ENCODE measurements around the gene PPP2CA. TPM values are rescaled to one million over a fixed set of nuclear protein-coding genes. Genes with fewer than 3 reads are reported as not detected.
"Not testable (repeated sequence)": the region's sequence is repeated elsewhere in the genome, so short reads cannot be mapped to it uniquely, and the experiment has no call there.

The PPP2CA gene
- total and polyA plus RNA-seq, 7 experiments from 2014 or later, result 89.5 to 168 (median 145) TPM

DNA sequence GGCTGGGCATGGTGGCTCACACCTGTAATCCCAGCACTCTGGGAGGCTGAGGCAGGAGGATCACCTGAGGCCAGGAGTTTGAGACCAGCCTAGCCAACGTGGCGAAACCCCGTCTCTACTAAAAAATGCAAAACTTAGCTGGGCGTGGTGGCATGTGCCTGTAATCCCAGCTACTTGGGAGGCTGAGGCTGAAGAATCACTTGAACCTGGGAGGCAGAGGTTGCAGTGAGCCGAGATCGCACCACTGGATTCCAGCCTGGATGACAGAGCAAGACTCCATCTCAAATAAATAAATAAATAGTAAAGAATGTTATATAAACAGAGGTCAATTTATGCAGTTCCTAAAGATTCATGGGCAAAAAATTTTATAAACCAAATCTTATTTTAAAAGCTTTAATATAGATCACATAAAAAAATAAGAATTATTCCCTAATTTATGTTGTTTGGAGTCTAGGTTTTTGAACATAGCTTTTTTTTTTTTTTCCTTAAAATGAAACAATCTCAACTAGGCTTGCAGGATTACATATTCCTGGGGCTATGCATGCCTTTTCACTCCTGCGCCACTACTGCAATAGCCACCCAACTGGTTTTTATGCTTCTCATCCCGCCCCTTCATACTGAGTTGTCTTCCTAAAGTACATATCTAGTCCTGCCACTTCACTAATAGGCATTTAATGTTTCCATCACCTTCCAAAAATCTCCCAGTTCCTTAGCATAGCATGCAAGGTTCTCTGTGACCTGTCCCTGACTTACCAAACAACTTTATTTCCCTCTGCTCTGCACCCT, 27.7 kb upstream of the PPP2CA start:
- H3K27ac ChIP-seq (ENCODE audit: low read depth, low read length); ATAC-seq; CTCF ChIA-PET; H3K9me3 Mint-ChIP-seq; DNase-seq; H3K36me3 ChIP-seq (ENCODE audit: control insufficient read depth in 2 of 3, insufficient read depth in 3 of 3, low read length in 3 of 3); H3K4me1 ChIP-seq (ENCODE audit: control insufficient read depth in 2 of 2, insufficient read depth in 2 of 2, low read length in 2 of 2); H3K4me1 Mint-ChIP-seq; H3K4me3 Mint-ChIP-seq; H3K27ac Mint-ChIP-seq; H3K27me3 ChIP-seq (ENCODE audit: control insufficient read depth in 2 of 2, insufficient read depth in 2 of 2, low read length in 2 of 2); H3K4me3 ChIP-seq (ENCODE audit: low read length); H3K9me3 ChIP-seq (ENCODE audit: control insufficient read depth in 2 of 3, low read length in 3 of 3); intact Hi-C loops (cut with micrococcal nuclease); H3K36me3 Mint-ChIP-seq; POLR2A ChIA-PET: not testable (repeated sequence)
- peaks cover 0 to 22% (median 0%) of the 10 kb centered on the region in 5 donors for H3K27me3 Mint-ChIP-seq

DNA sequence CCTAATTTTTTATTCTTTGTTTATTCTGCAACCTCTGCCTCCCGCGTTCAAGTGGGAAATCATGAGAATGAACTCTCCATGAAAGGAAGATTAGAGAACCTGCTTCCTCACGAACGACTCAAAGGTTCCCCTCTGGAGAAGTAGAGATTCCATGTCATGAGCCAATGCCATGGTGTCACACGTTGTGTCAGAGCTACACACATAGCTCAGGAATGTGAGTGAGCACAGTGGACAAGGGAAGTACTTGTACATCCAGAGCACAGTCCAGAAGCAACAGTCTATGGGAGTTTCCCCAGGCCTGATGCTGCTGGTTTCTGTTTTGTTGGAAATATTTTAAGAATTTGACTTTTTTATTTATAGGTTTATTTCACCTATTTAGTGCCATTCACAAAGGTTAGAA, 26.8 kb upstream of the PPP2CA start:
- no peaks in the 10 kb centered on the region for H3K9me3 Mint-ChIP-seq
- H3K27ac Mint-ChIP-seq, result no peak overlapping the region
- no peak for ATAC-seq
- intact Hi-C loops (cut with micrococcal nuclease), result no loop called here
- no peak overlapping the region for H3K4me3 Mint-ChIP-seq
- DNase-seq, result no peak
- Histone ChIP-seq H3K27ac (ENCODE audit: low read depth, low read length) (no peak overlapping the region), H3K27me3 (ENCODE audit: control insufficient read depth in 2 of 2, insufficient read depth in 2 of 2, low read length in 2 of 2) (no peaks in the 10 kb centered on the region), H3K4me1 (ENCODE audit: control insufficient read depth in 2 of 2, insufficient read depth in 2 of 2, low read length in 2 of 2) (no peaks in the 10 kb centered on the region), H3K4me3 (ENCODE audit: low read length) (no peak overlapping the region), H3K9me3 (ENCODE audit: control insufficient read depth in 2 of 3, low read length in 3 of 3) (no peaks in the 10 kb centered on the region), H3K36me3 (ENCODE audit: control insufficient read depth in 2 of 3, insufficient read depth in 3 of 3, low read length in 3 of 3) (no peaks in the 10 kb centered on the region)
- POLR2A ChIA-PET, result no interaction called here
- CTCF ChIA-PET, result interaction anchor here (0.6 kb wide), 1 partner anchor 192 kb away, joined by 3 read pairs; no protein-coding TSS in a partner anchor
- H3K4me1 Mint-ChIP-seq, result peaks cover 0 to 5% (median 0%) of the 10 kb centered on the region in 7 donors
- H3K36me3 Mint-ChIP-seq, result no peaks in the 10 kb centered on the region
- H3K27me3 Mint-ChIP-seq, result peaks cover 0 to 24% (median 0%) of the 10 kb centered on the region in 5 donors

DNA sequence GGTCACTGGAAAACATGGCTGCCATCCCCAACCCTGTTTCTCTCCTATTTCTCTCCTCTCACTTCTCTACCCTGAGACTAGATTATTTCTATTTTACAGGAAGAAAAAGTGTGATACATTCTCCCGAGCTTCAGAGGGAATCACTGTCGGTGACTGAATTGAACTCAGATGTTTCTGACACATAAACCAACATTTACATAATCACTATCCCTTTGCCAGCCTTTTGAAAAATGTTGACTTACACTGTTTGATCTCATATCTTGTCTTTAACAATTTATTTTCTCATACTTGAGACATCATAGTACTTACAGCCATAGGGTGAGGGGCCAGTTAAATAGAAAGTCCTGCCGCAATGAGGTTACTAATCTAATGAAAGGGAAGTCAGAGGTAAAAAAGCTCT, 25.1 kb upstream of the PPP2CA start:
- POLR2A ChIA-PET, result interaction anchor here (0.6 kb wide), 1 partner anchor 115 kb away, joined by 3 read pairs; no protein-coding TSS in a partner anchor
- CTCF ChIA-PET, result no interaction called here
- no peak for DNase-seq

DNA sequence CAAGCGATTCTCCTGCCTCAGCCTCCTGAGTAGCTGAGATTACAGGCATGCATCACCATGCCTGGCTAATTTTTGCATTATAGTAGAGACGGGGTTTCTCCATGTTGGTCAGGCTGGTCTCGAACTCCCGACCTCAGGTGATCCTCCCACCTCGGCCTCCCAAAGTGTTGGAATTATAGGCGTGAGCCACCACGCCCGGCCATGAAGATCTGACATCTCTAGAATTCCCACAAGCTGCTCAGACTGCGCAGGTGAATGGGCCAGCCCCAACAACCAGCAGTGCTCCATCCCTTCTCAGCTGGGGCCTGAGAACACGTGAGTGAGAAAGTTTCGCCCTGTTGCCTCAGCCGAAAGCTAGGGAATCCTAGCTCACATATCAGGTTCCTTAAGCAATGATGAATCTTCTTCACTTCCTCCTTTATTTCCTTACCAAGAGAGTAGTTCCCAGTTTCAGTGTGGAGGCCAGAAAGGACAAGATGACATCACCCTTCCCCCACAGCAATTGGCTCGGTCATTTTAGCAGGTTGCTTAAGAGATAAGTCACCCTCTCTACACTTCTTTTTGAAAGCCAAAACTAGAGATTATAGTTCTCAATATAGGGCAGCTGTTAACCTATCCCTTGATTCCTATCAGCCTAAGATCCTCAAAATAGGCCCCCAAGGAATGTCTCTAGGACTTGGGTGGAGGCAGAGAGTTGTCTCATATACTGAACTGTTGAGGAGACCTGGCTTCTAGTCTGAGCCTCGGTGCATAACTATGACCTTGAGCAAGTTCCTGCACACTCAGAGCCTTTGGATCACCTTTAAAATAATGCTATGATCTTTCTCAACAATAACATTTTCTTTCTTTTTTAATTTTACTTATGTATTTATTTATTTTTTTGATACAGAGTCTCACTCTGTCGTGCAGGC, 23.9 kb upstream of the PPP2CA start:
- Mint-ChIP-seq H3K27ac (no peak overlapping the region), H3K4me3 (no peak overlapping the region), H3K9me3 (no peaks in the 10 kb centered on the region), H3K27me3 (peaks cover 0 to 13% (median 4%) of the 10 kb centered on the region in 5 donors), H3K4me1 (peaks cover 0 to 7% (median 0%) of the 10 kb centered on the region in 7 donors), H3K36me3 (no peaks in the 10 kb centered on the region)
- Histone ChIP-seq H3K9me3 (ENCODE audit: control insufficient read depth in 2 of 3, low read length in 3 of 3) (no peaks in the 10 kb centered on the region), H3K4me1 (ENCODE audit: control insufficient read depth in 2 of 2, insufficient read depth in 2 of 2, low read length in 2 of 2) (no peaks in the 10 kb centered on the region), H3K4me3 (ENCODE audit: low read length) (no peak overlapping the region), H3K27me3 (ENCODE audit: control insufficient read depth in 2 of 2, insufficient read depth in 2 of 2, low read length in 2 of 2) (no peaks in the 10 kb centered on the region), H3K36me3 (ENCODE audit: control insufficient read depth in 2 of 3, insufficient read depth in 3 of 3, low read length in 3 of 3) (no peaks in the 10 kb centered on the region), H3K27ac (ENCODE audit: low read depth, low read length) (no peak overlapping the region)
- CTCF ChIA-PET, result interaction anchor here (0.6 kb wide), 1 partner anchor 496 kb away, joined by 4 read pairs; no protein-coding TSS in a partner anchor
- POLR2A ChIA-PET, result interaction anchor here (0.5 kb wide), 1 partner anchor 27 kb away, joined by 4 read pairs; no protein-coding TSS in a partner anchor
- DNase-seq (no peak), ATAC-seq (peak; percentile 86)
- intact Hi-C loops (cut with micrococcal nuclease), result no loop called here

More for the DNA sequence above, 25.1 kb upstream of the PPP2CA start:
- Mint-ChIP-seq H3K4me1 (peaks cover 0 to 7% (median 0%) of the 10 kb centered on the region in 7 donors), H3K9me3 (no peaks in the 10 kb centered on the region), H3K4me3 (no peak overlapping the region), H3K27me3 (peaks cover 0 to 24% (median 4%) of the 10 kb centered on the region in 5 donors), H3K36me3 (no peaks in the 10 kb centered on the region), H3K27ac (no peak overlapping the region)
- intact Hi-C loops (cut with micrococcal nuclease), result no loop called here
- no peak overlapping the region for H3K27ac ChIP-seq (ENCODE audit: low read depth, low read length)
- ATAC-seq, result no peak
- no peaks in the 10 kb centered on the region for H3K27me3 ChIP-seq (ENCODE audit: control insufficient read depth in 2 of 2, insufficient read depth in 2 of 2, low read length in 2 of 2)
- H3K36me3 ChIP-seq (ENCODE audit: control insufficient read depth in 2 of 3, insufficient read depth in 3 of 3, low read length in 3 of 3), result no peaks in the 10 kb centered on the region
- H3K9me3 ChIP-seq (ENCODE audit: control insufficient read depth in 2 of 3, low read length in 3 of 3), result no peaks in the 10 kb centered on the region
- no peaks in the 10 kb centered on the region for H3K4me1 ChIP-seq (ENCODE audit: control insufficient read depth in 2 of 2, insufficient read depth in 2 of 2, low read length in 2 of 2)
- H3K4me3 ChIP-seq (ENCODE audit: low read length), result no peak overlapping the region

DNA sequence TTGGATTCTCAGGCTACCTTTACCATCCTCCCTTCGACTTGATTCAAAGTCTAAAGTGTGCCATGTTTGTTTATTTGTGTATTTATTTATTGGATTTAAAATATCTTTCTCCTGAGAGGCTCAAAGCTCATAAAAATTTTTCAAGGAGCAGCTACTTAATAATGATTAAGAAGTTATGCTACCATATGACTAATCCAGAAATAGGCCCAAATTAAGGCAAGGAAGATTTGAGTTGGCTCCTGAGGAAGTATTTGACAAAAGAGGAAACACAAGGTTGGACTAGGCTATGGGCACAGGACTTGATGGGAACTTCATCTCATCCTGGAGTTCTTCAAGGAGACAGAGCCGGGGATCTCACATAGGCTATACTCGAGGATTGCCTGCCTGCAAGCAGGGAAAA, 22.4 kb upstream of the PPP2CA start:
- ATAC-seq, result no peak
- Mint-ChIP-seq H3K4me3 (no peak overlapping the region), H3K4me1 (peaks cover 0 to 7% (median 0%) of the 10 kb centered on the region in 7 donors), H3K36me3 (no peaks in the 10 kb centered on the region), H3K9me3 (no peaks in the 10 kb centered on the region), H3K27me3 (peaks cover 0 to 8% (median 0%) of the 10 kb centered on the region in 5 donors), H3K27ac (no peak overlapping the region)
- no peak for DNase-seq
- H3K27ac ChIP-seq (ENCODE audit: low read depth, low read length), result no peak overlapping the region
- CTCF ChIA-PET, result no interaction called here
- no peaks in the 10 kb centered on the region for H3K4me1 ChIP-seq (ENCODE audit: control insufficient read depth in 2 of 2, insufficient read depth in 2 of 2, low read length in 2 of 2)
- H3K9me3 ChIP-seq (ENCODE audit: control insufficient read depth in 2 of 3, low read length in 3 of 3), result no peaks in the 10 kb centered on the region
- intact Hi-C loops (cut with micrococcal nuclease), result no loop called here
- H3K4me3 ChIP-seq (ENCODE audit: low read length), result no peak overlapping the region
- H3K27me3 ChIP-seq (ENCODE audit: control insufficient read depth in 2 of 2, insufficient read depth in 2 of 2, low read length in 2 of 2), result no peaks in the 10 kb centered on the region
- H3K36me3 ChIP-seq (ENCODE audit: control insufficient read depth in 2 of 3, insufficient read depth in 3 of 3, low read length in 3 of 3), result no peaks in the 10 kb centered on the region
- POLR2A ChIA-PET, result interaction anchor here (1.6 kb wide), 2 partner anchors 9 to 23 kb away, joined by 3 to 7 read pairs; partner anchors contain the start of gene PPP2CA

DNA sequence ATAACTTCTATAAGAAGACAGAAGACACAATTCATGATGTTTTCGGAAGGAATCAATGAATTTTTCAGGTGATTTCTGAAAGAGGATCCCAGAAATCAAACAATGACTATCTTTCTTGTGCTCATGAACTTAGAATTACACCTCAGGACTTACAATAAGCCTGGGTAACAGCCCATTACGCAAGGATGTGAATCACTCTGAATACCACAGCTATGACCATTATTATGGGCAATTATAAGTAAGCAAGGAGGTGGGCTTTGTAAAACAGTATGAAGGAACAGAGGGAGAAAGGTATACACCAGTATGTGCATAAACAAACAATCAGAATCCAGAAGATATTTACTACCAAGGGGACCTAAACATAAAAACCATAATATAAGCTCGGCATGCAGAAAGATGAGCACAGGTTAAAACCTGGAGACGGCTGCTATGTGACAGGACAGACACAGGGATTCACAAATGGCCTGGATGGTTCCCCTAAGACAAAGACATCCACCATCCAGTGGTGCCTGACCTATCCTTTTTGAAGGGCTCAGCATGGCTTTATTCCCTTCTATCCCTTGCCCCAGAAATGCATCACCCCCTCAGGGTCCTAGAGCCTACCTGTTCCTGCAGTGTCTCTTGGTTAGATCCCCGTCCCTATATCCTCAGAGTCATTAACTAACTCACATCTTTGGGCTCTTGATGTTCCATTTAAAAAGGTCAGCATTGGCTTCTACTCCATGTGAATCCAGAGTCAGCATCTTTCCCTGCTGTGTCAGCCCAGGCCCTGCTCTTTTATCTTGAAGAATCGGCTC, 21.8 kb upstream of the PPP2CA start:
- H3K36me3 ChIP-seq (ENCODE audit: control insufficient read depth in 2 of 3, insufficient read depth in 3 of 3, low read length in 3 of 3), result no peaks in the 10 kb centered on the region
- H3K4me1 ChIP-seq (ENCODE audit: control insufficient read depth in 2 of 2, insufficient read depth in 2 of 2, low read length in 2 of 2), result no peaks in the 10 kb centered on the region
- H3K27ac ChIP-seq (ENCODE audit: low read depth, low read length), result no peak overlapping the region
- ATAC-seq, result no peak
- Mint-ChIP-seq H3K4me3 (no peak overlapping the region), H3K36me3 (no peaks in the 10 kb centered on the region), H3K4me1 (peaks cover 0 to 7% (median 0%) of the 10 kb centered on the region in 7 donors), H3K27ac (no peak overlapping the region), H3K9me3 (no peaks in the 10 kb centered on the region), H3K27me3 (peaks cover 0 to 6% (median 0%) of the 10 kb centered on the region in 5 donors)
- intact Hi-C loops (cut with micrococcal nuclease), result no loop called here
- H3K4me3 ChIP-seq (ENCODE audit: low read length), result no peak overlapping the region
- POLR2A ChIA-PET, result interaction anchor here (1.6 kb wide), 2 partner anchors 9 to 22 kb away, joined by 3 to 7 read pairs; partner anchors contain the start of gene PPP2CA
- no peak for DNase-seq
- no peaks in the 10 kb centered on the region for H3K9me3 ChIP-seq (ENCODE audit: control insufficient read depth in 2 of 3, low read length in 3 of 3)
- no peaks in the 10 kb centered on the region for H3K27me3 ChIP-seq (ENCODE audit: control insufficient read depth in 2 of 2, insufficient read depth in 2 of 2, low read length in 2 of 2)
- CTCF ChIA-PET, result no interaction called here
